CD14-positive monocyte (primary cell): ENCODE results near the gene R3HCC1L. TPM values are rescaled to one million over a fixed set of nuclear protein-coding genes. Genes with fewer than 3 reads are reported as not detected.
A peak's percentile ranks its signal among the peaks of the same experiment; 100 is the strongest.

Experiments used
- DNase-seq, 3 donors: peaks; one replicate each; pipeline ENCODE4 v3.0.0-alpha.2; 2011 to 2022
- H2AFZ ChIP-seq: 2 replicates; pipeline ENCODE4 v1.6.0; 2012; ENCODE audit warnings: mild to moderate bottlenecking, low read depth, low read length, inconsistent platforms; ENCODE audit not compliant: insufficient read depth, poor library complexity, severe bottlenecking
- H3K27ac ChIP-seq, 2 donors: 1 replicate in 1 of 2; 2 replicates in 1 of 2; pipeline ENCODE4 v1.5.1; 2012 to 2013; ENCODE audit warnings: low read length in 2 of 2, control low read depth in 1 of 2, inconsistent platforms in 1 of 2, low read depth in 1 of 2, mild to moderate bottlenecking in 1 of 2
- H3K27me3 ChIP-seq, 2 donors: one replicate each; pipeline versions ENCODE4 v1.6.0 to v1.6.1; 2011 to 2013; ENCODE audit warnings: low read length in 2 of 2; ENCODE audit not compliant: control insufficient read depth in 2 of 2, insufficient read depth in 2 of 2
- H3K36me3 ChIP-seq, 2 donors: replicated peaks in 1 of 2; 1 replicate in 1 of 2; 2 replicates in 1 of 2; pipeline versions ENCODE4 v1.5.1 to v1.6.1; 2012 to 2013; ENCODE audit warnings: low read length in 2 of 2, control low read depth in 1 of 2, inconsistent platforms in 1 of 2, mild to moderate bottlenecking in 1 of 2; ENCODE audit not compliant: insufficient read depth in 2 of 2, control insufficient read depth in 1 of 2
- H3K4me1 ChIP-seq, 2 donors: 1 replicate in 1 of 2; 2 replicates in 1 of 2; pipeline versions ENCODE4 v1.5.1 to v1.6.1; 2012 to 2013; ENCODE audit warnings: low read length in 2 of 2, control low read depth in 1 of 2, inconsistent platforms in 1 of 2, mild to moderate bottlenecking in 1 of 2, moderate library complexity in 1 of 2; ENCODE audit not compliant: insufficient read depth in 2 of 2, control insufficient read depth in 1 of 2
- H3K4me2 ChIP-seq: replicated peaks from 2 replicates; pipeline ENCODE3; 2012; ENCODE audit warnings: low read length, moderate library complexity, mild to moderate bottlenecking; ENCODE audit not compliant: poor library complexity, severe bottlenecking; ENCODE audit errors: extremely low read depth
- H3K4me3 ChIP-seq, 3 experiments: fragments of 200-600 bp in 1 of 3; sonication (generic) in 1 of 3; replicated peaks in 1 of 3; 1 replicate in 2 of 3; 2 replicates in 1 of 3; pipeline ENCODE4 v1.5.1; 2011 to 2013; ENCODE audit warnings: low read length in 3 of 3, mild to moderate bottlenecking in 3 of 3, control low read depth in 2 of 3, low read depth in 2 of 3, inconsistent platforms in 1 of 3, moderate library complexity in 1 of 3
- H3K79me2 ChIP-seq: 2 replicates; pipeline ENCODE4 v1.6.0; 2012; ENCODE audit warnings: mild to moderate bottlenecking, control low read depth, inconsistent platforms, low read length, moderate library complexity; ENCODE audit not compliant: insufficient read depth
- H3K9ac ChIP-seq: 2 replicates; pipeline ENCODE4 v1.6.0; 2017; ENCODE audit warnings: low read length, mild to moderate bottlenecking; ENCODE audit not compliant: insufficient read depth, poor library complexity, severe bottlenecking
- H3K9me3 ChIP-seq, 2 donors: replicated peaks in 1 of 2; 1 replicate in 1 of 2; 2 replicates in 1 of 2; pipeline versions ENCODE4 v1.5.1 to v1.6.1; 2012 to 2013; ENCODE audit warnings: low read length in 2 of 2, control low read depth in 1 of 2; ENCODE audit not compliant: control insufficient read depth in 1 of 2, insufficient read depth in 1 of 2
- H4K20me1 ChIP-seq: 2 replicates; pipeline ENCODE4 v1.6.0; 2012; ENCODE audit warnings: mild to moderate bottlenecking, low read length, control low read depth, moderate library complexity; ENCODE audit not compliant: insufficient read depth
- H3K27ac Mint-ChIP-seq, 7 donors: one replicate each; pipeline ENCODE4 v1.8.0; 2020; ENCODE audit warnings: mild to moderate bottlenecking in 7 of 7, mixed read lengths in 7 of 7, moderate library complexity in 6 of 7, inconsistent platforms in 2 of 7
- H3K27me3 Mint-ChIP-seq, 3 donors: one replicate each; pipeline ENCODE4 v1.8.0; 2021 to 2022; ENCODE audit warnings: low read depth in 3 of 3, mild to moderate bottlenecking in 3 of 3, mixed read lengths in 3 of 3, moderate library complexity in 3 of 3, inconsistent platforms in 1 of 3
- H3K36me3 Mint-ChIP-seq, 2 donors: one replicate each; pipeline ENCODE4 v1.8.0; 2020; ENCODE audit warnings: mixed read lengths in 2 of 2, inconsistent platforms in 1 of 2, mild to moderate bottlenecking in 1 of 2
- H3K4me1 Mint-ChIP-seq: one replicate; pipeline ENCODE4 v1.8.0; 2020; ENCODE audit warnings: mild to moderate bottlenecking, mixed read lengths
- H3K4me3 Mint-ChIP-seq, 2 donors: one replicate each; pipeline ENCODE4 v1.8.0; 2020; ENCODE audit warnings: mild to moderate bottlenecking in 2 of 2, mixed read lengths in 2 of 2, moderate library complexity in 1 of 2
- H3K9me3 Mint-ChIP-seq, 7 donors: one replicate each; pipeline ENCODE4 v1.8.0; 2020 to 2022; ENCODE audit warnings: mixed read lengths in 7 of 7, mild to moderate bottlenecking in 6 of 7, moderate library complexity in 6 of 7, inconsistent platforms in 2 of 7
- CTCF ChIP-seq: fragments of 200-600 bp; IDR thresholded peaks from one replicate; pipeline ENCODE4 v1.8.0; 2022; ENCODE audit warnings: antibody characterized with exemption, mild to moderate bottlenecking
- WGBS: methylation state at CpG from one replicate; pipeline ENCODE4 v1.1.5; 2013; ENCODE audit warnings: missing lambda C conversion rate; ENCODE audit not compliant: insufficient coverage; 5-methylcytosine and 5-hydroxymethylcytosine counted together
- intact Hi-C, 2 donors: fragments of 100-400 bp; cut with micrococcal nuclease; formaldehyde crosslinking; loops; one replicate each; pipeline versions ENCODE4 v1.15.0 to v1.15.1; 2023
- polyA plus RNA-seq, 3 donors: library from polyadenylated mRNA; depleted of rRNA in 1 of 3; unstranded in 2 of 3; stranded (reverse) in 1 of 3; fragments of 300-500 nt in 2 of 3; fragments of >200 nt in 1 of 3; fragmentation: Illumina TruSeq in 2 of 3; gene quantifications; 1 replicate in 2 of 3; 2 replicates in 1 of 3; pipeline ENCODE4 v1.2.3, GENCODE V29; 2012 to 2021

The R3HCC1L gene
- polyA plus RNA-seq, 3 donors = 2.6 to 13.8 (median 2.7) TPM

DNA sequence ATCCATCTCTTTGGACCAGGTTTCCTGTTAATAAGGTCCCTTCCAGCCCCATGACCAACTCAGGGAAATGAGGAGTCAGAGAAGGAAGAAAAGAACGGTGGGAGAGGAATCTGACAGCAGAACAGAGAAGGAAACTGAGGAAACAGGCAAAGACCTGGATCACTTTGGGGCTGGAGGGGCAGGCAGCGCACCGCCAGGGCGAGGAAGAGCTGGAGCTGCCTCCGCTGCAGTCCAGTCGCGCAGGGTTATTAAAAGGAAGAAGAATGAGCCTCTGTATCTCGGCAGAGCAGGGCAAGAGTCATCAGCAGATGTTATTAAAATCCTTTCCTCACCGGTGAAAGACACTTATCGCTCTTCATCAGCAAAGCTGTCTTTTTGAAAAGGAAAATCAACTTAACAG is 37.7 kb upstream of the R3HCC1L start:
- Histone ChIP-seq H3K79me2 (no peaks in the 10 kb centered on the region), H3K9ac (no peak overlapping the region), H3K4me2 (no peak overlapping the region), H3K36me3 (no peaks in the 10 kb centered on the region), H3K27me3 (peaks cover 32 to 61% of the 10 kb centered on the region in 2 donors), H3K9me3 (no peaks in the 10 kb centered on the region), H3K4me1 (no peaks in the 10 kb centered on the region), H4K20me1 (no peaks in the 10 kb centered on the region), H3K4me3 (no peak overlapping the region), H2AFZ (no peak overlapping the region), H3K27ac (no peak overlapping the region)
- Mint-ChIP-seq H3K27me3 (peaks cover 44 to 53% (median 53%) of the 10 kb centered on the region in 3 donors), H3K4me1 (no peaks in the 10 kb centered on the region), H3K36me3 (no peaks in the 10 kb centered on the region), H3K9me3 (peaks cover 0 to 3% (median 0%) of the 10 kb centered on the region in 7 donors), H3K4me3 (peak overlapping the region in 1 of 2 donors; percentile 65), H3K27ac (no peak overlapping the region)
- WGBS = 85% methylated on average over 10 of the region's 10 CpGs
- intact Hi-C loops = no loop called here
- no peak for TF ChIP-seq CTCF
- DNase-seq = no peak

DNA sequence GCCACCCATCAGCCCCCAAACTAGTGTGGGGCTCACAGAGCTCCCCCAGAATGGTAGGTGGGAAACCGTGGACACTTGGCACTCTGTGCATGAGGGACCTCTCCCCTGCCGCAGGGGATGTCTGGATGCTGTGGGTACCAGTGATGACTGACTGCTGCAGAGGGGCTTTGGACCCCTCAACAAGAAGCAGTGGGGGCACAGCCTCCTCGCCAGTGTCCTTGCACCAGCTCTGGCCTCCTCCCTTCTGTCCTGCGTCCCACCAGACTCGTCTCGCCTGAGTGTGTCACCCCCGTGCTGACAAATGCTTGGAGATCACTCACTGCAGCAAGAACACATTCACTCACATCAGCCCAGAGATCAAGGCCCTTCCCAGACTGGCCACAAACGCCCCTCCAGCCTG is 37.3 kb upstream of the R3HCC1L start:
- Mint-ChIP-seq H3K36me3 (no peaks in the 10 kb centered on the region), H3K27me3 (peaks cover 40 to 50% (median 49%) of the 10 kb centered on the region in 3 donors), H3K27ac (no peak overlapping the region), H3K9me3 (peaks cover 0 to 3% (median 0%) of the 10 kb centered on the region in 7 donors), H3K4me3 (peak overlapping the region in 1 of 2 donors; percentile 22), H3K4me1 (no peaks in the 10 kb centered on the region)
- Histone ChIP-seq H3K9me3 (no peaks in the 10 kb centered on the region), H3K4me1 (no peaks in the 10 kb centered on the region), H3K4me3 (no peak overlapping the region), H3K9ac (no peak overlapping the region), H3K27me3 (peaks cover 34 to 62% of the 10 kb centered on the region in 2 donors), H2AFZ (no peak overlapping the region), H3K79me2 (no peaks in the 10 kb centered on the region), H3K27ac (no peak overlapping the region), H3K36me3 (no peaks in the 10 kb centered on the region), H3K4me2 (no peak overlapping the region), H4K20me1 (no peaks in the 10 kb centered on the region)
- intact Hi-C loops = no loop called here
- TF ChIP-seq CTCF = no peak
- WGBS = 70% methylated on average over 8 of the region's 8 CpGs
- no peak for DNase-seq
